Ramos (cell line): ENCODE data around the gene PER3.

ENCODE experiments used
- in situ Hi-C: fragments of 300-500 bp; cut with MboI; formaldehyde crosslinking; loops from one replicate; pipeline ENCODE4 v1.14.3; 2022; ENCODE audit warnings: low sequenced_read_pairs; ENCODE audit not compliant: unreplicated experiment

PER3 gene

GRCh38 chr1:7783826-7784491 lies at the start of gene PER3:
Gene PER3 (plus strand): TSS chr1:7784291. CDS start chr1:7784878, 587 bp downstream.
- in situ Hi-C loops, result no loop called here

- in situ Hi-C loops, result no loop called here
Measured at GRCh38 chr1:7738044-7738443, 46.0 kb upstream of the PER3 start.

GRCh38 chr1:7743346-7743745 lies 40.7 kb upstream of the PER3 start:
- in situ Hi-C loops, result no loop called here

- in situ Hi-C loops, result no loop called here
Measured at GRCh38 chr1:7744882-7745281, 39.2 kb upstream of the PER3 start.

GRCh38 chr1:7745783-7746182 lies 38.3 kb upstream of the PER3 start:
- in situ Hi-C loops, result no loop called here

GRCh38 chr1:7747605-7748004 lies 36.5 kb upstream of the PER3 start:
- in situ Hi-C loops, result no loop called here

GRCh38 chr1:7749126-7749525 lies 35.0 kb upstream of the PER3 start:
- in situ Hi-C loops, result no loop called here

GRCh38 chr1:7751174-7751573 lies 32.9 kb upstream of the PER3 start:
- in situ Hi-C loops, result loop anchor here (5.0 kb wide), 1 partner anchor 89 kb away; no protein-coding TSS in a partner anchor

GRCh38 chr1:7752512-7753417 lies 31.3 kb upstream of the PER3 start:
- in situ Hi-C loops, result loop anchor here (5.0 kb wide), 1 partner anchor 90 kb away; no protein-coding TSS in a partner anchor

GRCh38 chr1:7753641-7754040 lies 30.4 kb upstream of the PER3 start:
- in situ Hi-C loops, result loop anchor here (5.0 kb wide), 1 partner anchor 91 kb away; no protein-coding TSS in a partner anchor

- in situ Hi-C loops, result loop anchor here (5.0 kb wide), 1 partner anchor 92 kb away; no protein-coding TSS in a partner anchor
Measured at GRCh38 chr1:7754234-7754633, 29.9 kb upstream of the PER3 start.

GRCh38 chr1:7755448-7755847 lies 28.6 kb upstream of the PER3 start:
- in situ Hi-C loops, result no loop called here

- in situ Hi-C loops, result no loop called here
Measured at GRCh38 chr1:7760245-7760644, 23.8 kb upstream of the PER3 start.

- in situ Hi-C loops, result no loop called here
Measured at GRCh38 chr1:7761103-7761502, 23.0 kb upstream of the PER3 start.

GRCh38 chr1:7767176-7767575 lies 16.9 kb upstream of the PER3 start:
- in situ Hi-C loops, result no loop called here

GRCh38 chr1:7768583-7768982 lies 15.5 kb upstream of the PER3 start:
- in situ Hi-C loops, result no loop called here

GRCh38 chr1:7769673-7770412 lies 14.2 kb upstream of the PER3 start:
- in situ Hi-C loops, result no loop called here

GRCh38 chr1:7770669-7770996 lies 13.5 kb upstream of the PER3 start:
- in situ Hi-C loops, result no loop called here

GRCh38 chr1:7770997-7771822 lies 12.9 kb upstream of the PER3 start, which contains the start of gene VAMP3:
Gene VAMP3 (plus strand): TSS chr1:7771296. CDS start chr1:7771384, 88 bp downstream.
- in situ Hi-C loops, result no loop called here

- in situ Hi-C loops, result no loop called here
Measured at GRCh38 chr1:7771823-7772299, 12.2 kb upstream of the PER3 start.
